HCT116 (cell line): ENCODE measurements around the gene DOK1. TPM values are rescaled to one million over a fixed set of nuclear protein-coding genes. Genes with fewer than 3 reads are reported as not detected.

Experiments used
- ATAC-seq: fragments of 200-7000 bp; cut with Tn5 transposase; 2 replicates; pipeline ENCODE4 v1.9.1; 2020; ENCODE audit warnings: mild to moderate bottlenecking, moderate library complexity
- BruUV-seq: library from RNA; stranded (reverse); fragments of 400-500 nt; replicated peaks from 2 replicates; lab custom pipeline; 2021; lab: Mats Ljungman, UMichigan
- CTCF ChIA-PET: fragments of 300-600 bp; sonication (Branson Sonifier 250); formaldehyde crosslinking; loops from one replicate; lab custom pipeline; 2021; ENCODE audit warnings: antibody characterized with exemption; lab: Charles Lee
- POLR2A ChIA-PET: fragments of 300-600, 350-600 bp; sonication (Branson Sonifier 250); formaldehyde crosslinking; loops from one replicate; lab custom pipeline; 2021; ENCODE audit warnings: antibody characterized with exemption; lab: Charles Lee
- RAD21 ChIA-PET, 2 experiments: fragments of 300-600 bp; sonication (Branson Sonifier 250); formaldehyde crosslinking; loops; one replicate each; lab custom pipeline; 2023; ENCODE audit warnings: low total read pairs in 2 of 2; ENCODE audit not compliant: uncharacterized antibody in 2 of 2, unreplicated experiment in 2 of 2, low non-redundant PET in 1 of 2; lab: Charles Lee
- DNase-seq: peaks from one replicate; pipeline ENCODE4 v3.0.0-alpha.2; 2010; ENCODE audit warnings: low read depth, low spot score
- H2AFZ ChIP-seq: fragments of 200-600 bp; shearing (Covaris generic), sonication (generic); 2 replicates; pipeline ENCODE4 v1.6.1; 2017; ENCODE audit warnings: low read depth, mixed run types, mixed read lengths, antibody characterized with exemption, low read length; ENCODE audit not compliant: poor library complexity, severe bottlenecking
- H3K27ac ChIP-seq: 2 replicates; pipeline ENCODE4 v1.5.1; 2012; ENCODE audit warnings: low read depth, low read length
- H3K27me3 ChIP-seq: fragments of 200-600 bp; sonication (generic); 2 replicates; pipeline ENCODE4 v1.6.1; 2016; ENCODE audit warnings: mixed run types, low read length, mixed read lengths; ENCODE audit not compliant: insufficient read depth
- H3K36me3 ChIP-seq, 2 experiments: fragments of 200-500 bp in 1 of 2; fragments of 200-600 bp in 1 of 2; sonication (Bioruptor generic) in 1 of 2; sonication (generic) in 1 of 2; 2 replicates each; pipeline versions ENCODE4 v1.5.1 to v1.6.1; 2014 to 2016; ENCODE audit warnings: low read length in 2 of 2, inconsistent platforms in 1 of 2, mixed read lengths in 1 of 2, mixed run types in 1 of 2; ENCODE audit not compliant: insufficient read depth in 2 of 2, control insufficient read depth in 1 of 2
- H3K4me1 ChIP-seq, 2 experiments: fragments of 200-600 bp in 1 of 2; sonication (generic) in 1 of 2; 2 replicates each; pipeline versions ENCODE4 v1.5.1 to v1.6.1; 2012 to 2017; ENCODE audit warnings: low read length in 2 of 2, inconsistent platforms in 1 of 2, mild to moderate bottlenecking in 1 of 2, mixed read lengths in 1 of 2, mixed run types in 1 of 2, moderate library complexity in 1 of 2; ENCODE audit not compliant: insufficient read depth in 2 of 2, control insufficient read depth in 1 of 2
- H3K4me2 ChIP-seq: fragments of 200-600 bp; sonication (generic); 2 replicates; pipeline ENCODE4 v1.6.1; 2017; ENCODE audit warnings: mixed run types, low read length, mixed read lengths
- H3K4me3 ChIP-seq, 2 experiments: fragments of 200-600 bp in 1 of 2; sonication (generic) in 1 of 2; replicated peaks in 1 of 2; 2 replicates each; pipeline ENCODE4 v1.5.1; 2011 to 2016; ENCODE audit warnings: low read length in 2 of 2, control low read depth in 1 of 2, low read depth in 1 of 2, mild to moderate bottlenecking in 1 of 2, mixed read lengths in 1 of 2, mixed run types in 1 of 2
- H3K79me2 ChIP-seq: fragments of 200-600 bp; sonication (generic); 2 replicates; pipeline ENCODE4 v1.6.1; 2017; ENCODE audit warnings: mild to moderate bottlenecking, mixed run types, low read length, moderate library complexity, mixed read lengths; ENCODE audit not compliant: insufficient read depth
- H3K9ac ChIP-seq: fragments of 200-600 bp; sonication (generic); 2 replicates; pipeline ENCODE4 v1.6.1; 2016; ENCODE audit warnings: low read length, mixed read lengths
- H3K9me2 ChIP-seq: fragments of 200-600 bp; sonication (generic), shearing (Covaris generic); 2 replicates; pipeline ENCODE4 v1.6.1; 2017; ENCODE audit warnings: mixed run types, mild to moderate bottlenecking, moderate library complexity; ENCODE audit not compliant: insufficient read depth
- H3K9me3 ChIP-seq, 2 experiments: fragments of 200-500 bp in 1 of 2; fragments of 200-600 bp in 1 of 2; sonication (Bioruptor generic) in 1 of 2; sonication (generic) in 1 of 2; 2 replicates each; pipeline ENCODE4 v1.6.1; 2014 to 2017; ENCODE audit warnings: low read length in 2 of 2, mixed read lengths in 2 of 2, inconsistent platforms in 1 of 2, low read depth in 1 of 2, mild to moderate bottlenecking in 1 of 2, mixed run types in 1 of 2, moderate library complexity in 1 of 2; ENCODE audit not compliant: control insufficient read depth in 1 of 2, insufficient read depth in 1 of 2
- H4K20me1 ChIP-seq: fragments of 200-600 bp; sonication (generic), shearing (Covaris generic); 2 replicates; pipeline ENCODE4 v1.6.1; 2017; ENCODE audit warnings: mixed run types, mild to moderate bottlenecking, moderate library complexity; ENCODE audit not compliant: insufficient read depth
- RAD21 ChIP-seq: IDR thresholded peaks from 2 replicates; pipeline ENCODE4 v1.6.1; 2012; ENCODE audit warnings: low read depth, mild to moderate bottlenecking
- REST ChIP-seq: IDR thresholded peaks from 2 replicates; pipeline ENCODE4 v1.6.1; 2012; ENCODE audit warnings: low read depth
- intact Hi-C: fragments of 100-400 bp; cut with micrococcal nuclease; formaldehyde crosslinking; loops from 2 replicates; pipeline ENCODE4 v1.10.0; 2022
- total RNA-seq: library from RNA; stranded (reverse); gene quantifications from one replicate; pipeline ENCODE4 v1.2.1, GENCODE V29; 2021; ENCODE audit not compliant: unreplicated experiment

The DOK1 gene
- total RNA-seq, 1 experiment from 2014 or later, result 18.8 TPM

GRCh38 chr2:74585406-74586185 lies 31.1 kb downstream of the DOK1 start:
- Histone ChIP-seq H2AFZ (no peak overlapping the region), H4K20me1 (no peaks in the 10 kb centered on the region), H3K4me1 (peaks cover 12 to 15% of the 10 kb centered on the region in 2 experiments), H3K4me3 (no peak overlapping the region), H3K9me2 (no peaks in the 10 kb centered on the region)
- CTCF ChIA-PET, result interaction anchor here (0.6 kb wide), 1 partner anchor 892 kb away, joined by 3 read pairs; no protein-coding TSS in a partner anchor
- intact Hi-C loops, result no loop called here
- POLR2A ChIA-PET, result no interaction called here
- TF ChIP-seq RAD21 (peak; percentile 36; the same call in 1 of the 2 replicates), REST (no peak)
- TF ChIP-seq, all 23 proteins: peak for 1
- ATAC-seq, result no peak
- DNase-seq, result no peak
- no peaks in the 10 kb centered on the region for H3K36me3 ChIP-seq
- no peaks in the 10 kb centered on the region for H3K9me3 ChIP-seq
- no TSS peak for BruUV-seq
- RAD21 ChIA-PET, result no interaction called here
- H3K27me3 ChIP-seq, result no peaks in the 10 kb centered on the region
- H3K27ac ChIP-seq, result no peak overlapping the region
- H3K9ac ChIP-seq, result no peak overlapping the region
- no peak overlapping the region for H3K4me2 ChIP-seq
- no peaks in the 10 kb centered on the region for H3K79me2 ChIP-seq
